SK-N-MC (cell line): ENCODE data around the gene CACNA2D1.
A peak's percentile ranks its signal among the peaks of the same experiment; 100 is the strongest.
"Not testable (repeated sequence)": the region's sequence is repeated elsewhere in the genome, so short reads cannot be mapped to it uniquely, and the experiment has no call there.

Experiments used
- DNase-seq: peaks from one replicate; pipeline ENCODE4 v3.0.0-alpha.2; 2011; ENCODE audit warnings: low read depth, low spot score
- H3K27ac ChIP-seq: fragments of 200-600 bp; sonication (generic); 2 replicates; pipeline ENCODE4 v1.5.1; 2016; ENCODE audit warnings: mixed run types
- H3K36me3 ChIP-seq: fragments of 200-600 bp; sonication (generic); 2 replicates; pipeline ENCODE4 v1.6.1; 2017; ENCODE audit warnings: antibody characterized with exemption, low read length, mixed read lengths; ENCODE audit not compliant: insufficient read depth
- H3K4me3 ChIP-seq: fragments of 200-600 bp; sonication (generic); 2 replicates; pipeline ENCODE4 v1.5.1; 2016
- H3K9ac ChIP-seq: fragments of 200-600 bp; sonication (generic); 2 replicates; pipeline ENCODE4 v1.8.0; 2017; ENCODE audit warnings: mixed run types, mixed read lengths; ENCODE audit not compliant: insufficient read length
- H3K9me3 ChIP-seq: fragments of 200-600 bp; sonication (generic); 2 replicates; pipeline ENCODE4 v1.6.1; 2017; ENCODE audit warnings: low read depth, mild to moderate bottlenecking, antibody characterized with exemption, low read length, moderate library complexity, mixed read lengths
- EZH2 ChIP-seq: fragments of 200-600 bp; sonication (generic); IDR thresholded peaks from one replicate; pipeline ENCODE4 v1.6.1; 2017; ENCODE audit warnings: antibody characterized with exemption
- FOXP2 ChIP-seq: optimal IDR thresholded peaks from 2 replicates; pipeline ENCODE3; 2011; ENCODE audit warnings: mild to moderate bottlenecking, moderate library complexity; ENCODE audit not compliant: insufficient read depth; ENCODE audit errors: extremely low read length, control extremely low read depth
- POLR2AphosphoS5 ChIP-seq: IDR thresholded peaks from 2 replicates; pipeline ENCODE4 v1.6.1; 2012; ENCODE audit warnings: mild to moderate bottlenecking, low read depth, low read length, borderline replicate concordance

CACNA2D1 gene

GRCh38 chr7:82393076-82393839, 50.3 kb downstream of the CACNA2D1 start:
- Histone ChIP-seq H3K4me3 (peak overlapping the region; percentile 45), H3K27ac (peak overlapping the region; percentile 96), H3K9me3 (no peaks in the 10 kb centered on the region), H3K9ac (peak overlapping the region; percentile 58), H3K36me3 (no peaks in the 10 kb centered on the region)
- DNase-seq = peak; percentile 86
- TF ChIP-seq EZH2 (no peak), POLR2AphosphoS5 (peak; percentile 44; the same call in 1 of the 2 replicates)

DNA sequence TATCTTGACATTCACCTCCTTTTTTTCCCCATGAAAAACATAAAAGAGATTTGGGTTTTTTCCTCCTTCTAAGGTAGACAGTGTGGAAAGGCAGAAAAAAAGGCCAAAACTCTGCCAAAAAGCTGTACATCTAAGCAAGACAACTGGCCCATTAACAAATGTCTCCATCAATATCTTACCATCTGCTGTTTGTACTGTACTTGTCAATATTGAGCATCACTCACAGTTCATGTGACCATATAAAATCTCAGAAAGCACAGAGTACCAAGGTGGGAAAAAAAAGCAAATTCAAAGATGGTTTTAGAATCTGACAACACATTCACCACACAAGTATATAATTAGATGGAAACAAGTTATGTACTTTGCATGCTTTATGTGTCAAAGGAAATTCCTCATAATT, 52.6 kb downstream of the CACNA2D1 start:
- H3K27ac ChIP-seq = peak overlapping the region; percentile 97
- no peaks in the 10 kb centered on the region for H3K9me3 ChIP-seq
- no peaks in the 10 kb centered on the region for H3K36me3 ChIP-seq
- no peak overlapping the region for H3K9ac ChIP-seq
- no peak for DNase-seq
- 0 out of 2 replicates have a peak overlapping the region, but pooled peaks have one; percentile 23 for H3K4me3 ChIP-seq
- no peak for TF ChIP-seq FOXP2

DNA sequence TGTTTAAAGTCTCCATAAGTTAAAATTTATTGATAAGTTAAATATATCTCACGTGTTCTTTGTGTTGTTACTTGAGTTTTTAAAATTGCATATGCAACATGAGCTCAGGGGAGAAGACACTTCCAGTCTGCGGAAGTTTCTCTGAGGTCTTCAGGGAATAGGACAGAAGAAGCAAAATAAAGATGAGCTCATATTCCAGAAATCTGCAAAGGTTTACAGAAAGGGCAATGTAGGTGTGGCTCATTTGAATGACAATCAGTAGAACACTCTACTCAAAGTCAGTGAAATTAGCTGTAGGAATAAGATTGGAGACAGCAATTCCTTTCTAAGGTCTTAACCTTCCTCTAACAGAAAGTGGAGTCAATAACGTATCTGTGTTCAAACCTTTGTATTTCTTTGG, 53.7 kb downstream of the CACNA2D1 start:
- no peak for TF ChIP-seq POLR2AphosphoS5
- no peak for TF ChIP-seq EZH2
- no peak for TF ChIP-seq FOXP2
- no peak overlapping the region for H3K9ac ChIP-seq
- peak overlapping the region; percentile 97 for H3K27ac ChIP-seq

DNA sequence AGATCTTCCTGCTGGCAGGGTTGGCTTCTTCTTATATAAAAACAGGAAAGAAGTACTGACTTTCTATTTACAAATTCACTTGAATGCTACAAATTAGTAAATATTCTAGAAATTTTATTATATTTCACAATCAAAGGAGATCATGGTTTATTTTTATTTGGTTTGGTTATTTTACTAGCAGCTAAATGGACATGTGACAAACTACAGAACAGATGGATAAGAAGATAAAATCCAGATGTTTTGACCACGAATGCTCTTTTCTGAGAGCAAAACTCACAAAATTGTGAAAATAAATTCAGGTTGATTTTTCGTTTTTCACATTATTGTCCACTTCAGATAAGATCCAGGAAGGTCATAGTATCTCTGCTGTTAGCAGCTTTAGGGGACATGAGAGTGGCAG, 55.4 kb downstream of the CACNA2D1 start:
- no peak for TF ChIP-seq POLR2AphosphoS5
- no peak for TF ChIP-seq FOXP2
- TF ChIP-seq EZH2 = no peak
- H3K9ac ChIP-seq = peak overlapping the region; percentile 11
- peak overlapping the region; percentile 83 for H3K27ac ChIP-seq
- H3K9me3 ChIP-seq = no peaks in the 10 kb centered on the region
- no peaks in the 10 kb centered on the region for H3K36me3 ChIP-seq
- 0 out of 2 replicates have a peak overlapping the region, but pooled peaks have one; percentile 23 for H3K4me3 ChIP-seq
- no peak for DNase-seq

More for the DNA sequence above, 53.7 kb downstream of the CACNA2D1 start:
- H3K9me3 ChIP-seq = no peaks in the 10 kb centered on the region
- H3K4me3 ChIP-seq = no peak overlapping the region
- no peaks in the 10 kb centered on the region for H3K36me3 ChIP-seq
- no peak for DNase-seq

- not testable (repeated sequence) for H3K36me3 ChIP-seq, H3K9ac ChIP-seq, H3K4me3 ChIP-seq, H3K9me3 ChIP-seq, DNase-seq
- H3K27ac ChIP-seq = peak overlapping the region; percentile 83; the same call in 1 of the 2 replicates
These were observed 57.0 kb downstream of the CACNA2D1 start for GRCh38 chr7:82386571-82386970.

DNA sequence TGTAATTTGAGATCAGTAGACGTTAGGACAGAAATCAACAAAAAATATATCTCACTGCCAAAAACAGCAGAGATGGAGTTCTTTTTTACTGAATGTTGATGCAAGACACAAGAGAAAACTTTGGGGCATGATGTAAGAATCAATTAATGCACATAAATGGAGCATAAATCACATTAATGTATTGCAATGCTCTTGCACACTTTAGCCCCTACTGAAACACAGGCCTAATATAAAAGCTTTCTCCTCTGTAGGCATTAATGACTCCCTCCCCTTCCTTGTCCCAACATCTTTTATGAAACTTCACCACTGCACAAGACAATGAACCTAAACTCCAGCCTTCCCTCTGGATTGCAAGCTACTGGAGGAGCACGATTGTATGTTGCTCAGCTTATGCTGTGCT, 58.8 kb downstream of the CACNA2D1 start:
- no peak for DNase-seq
- peak overlapping the region; percentile 97 for H3K27ac ChIP-seq
- H3K9ac ChIP-seq = peak overlapping the region; percentile 83
- H3K36me3 ChIP-seq = no peaks in the 10 kb centered on the region
- peak overlapping the region; percentile 42 for H3K4me3 ChIP-seq
- TF ChIP-seq EZH2 (no peak), POLR2AphosphoS5 (no peak; the same call in 1 of the 2 replicates), FOXP2 (no peak)
- no peaks in the 10 kb centered on the region for H3K9me3 ChIP-seq

DNA sequence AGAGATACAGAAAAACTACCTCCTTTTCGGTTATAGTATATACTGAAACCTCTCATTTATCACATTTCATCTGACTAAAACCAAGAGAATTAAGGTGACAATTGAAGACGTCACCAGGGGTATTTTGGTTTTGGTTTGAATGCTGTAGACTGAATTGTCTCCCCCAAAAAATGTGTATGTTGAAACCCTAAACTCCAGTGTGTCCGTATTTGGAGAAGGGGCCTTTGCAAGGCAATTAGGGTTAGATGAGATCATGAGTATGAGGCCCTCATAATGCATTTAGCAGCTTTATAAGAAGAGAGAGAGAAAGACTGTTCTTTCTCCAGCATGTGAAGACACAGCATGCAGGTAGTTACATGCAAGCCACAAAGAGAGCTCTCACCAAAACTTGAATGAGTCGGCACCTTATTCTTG, 59.5 kb downstream of the CACNA2D1 start:
- no peaks in the 10 kb centered on the region for H3K9me3 ChIP-seq
- DNase-seq = no peak
- peak overlapping the region; percentile 42 for H3K4me3 ChIP-seq
- TF ChIP-seq FOXP2 (no peak), POLR2AphosphoS5 (no peak), EZH2 (no peak)
- peak overlapping the region; percentile 83 for H3K9ac ChIP-seq
- peak overlapping the region; percentile 97 for H3K27ac ChIP-seq
- H3K36me3 ChIP-seq = no peaks in the 10 kb centered on the region

DNA sequence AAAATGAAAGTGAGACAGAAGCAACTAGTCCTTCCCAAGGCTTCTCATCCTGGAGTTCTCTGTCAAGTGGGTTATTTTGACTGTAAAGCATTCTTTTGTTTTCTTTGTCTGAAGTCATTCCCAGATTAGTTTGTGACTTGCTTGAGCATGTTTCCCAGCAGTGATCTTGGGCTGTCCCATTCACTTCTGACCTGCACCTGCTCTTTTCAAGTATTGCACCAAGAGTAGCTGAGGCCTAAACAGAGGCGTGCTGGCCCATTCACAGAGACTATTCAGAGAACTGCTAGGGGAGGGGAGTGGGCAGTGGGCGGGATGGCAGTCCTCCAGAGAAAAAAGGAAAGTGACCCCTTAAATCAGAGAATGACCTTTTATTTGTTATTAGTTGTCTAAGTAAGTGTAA, 61.3 kb downstream of the CACNA2D1 start:
- H3K9me3 ChIP-seq = no peaks in the 10 kb centered on the region
- H3K4me3 ChIP-seq = no peak overlapping the region
- TF ChIP-seq EZH2 = no peak
- no peak for TF ChIP-seq POLR2AphosphoS5
- no peak for TF ChIP-seq FOXP2
- H3K27ac ChIP-seq = peak overlapping the region; percentile 67; the same call in 1 of the 2 replicates
- no peaks in the 10 kb centered on the region for H3K36me3 ChIP-seq
- no peak overlapping the region for H3K9ac ChIP-seq
- DNase-seq = no peak

DNA sequence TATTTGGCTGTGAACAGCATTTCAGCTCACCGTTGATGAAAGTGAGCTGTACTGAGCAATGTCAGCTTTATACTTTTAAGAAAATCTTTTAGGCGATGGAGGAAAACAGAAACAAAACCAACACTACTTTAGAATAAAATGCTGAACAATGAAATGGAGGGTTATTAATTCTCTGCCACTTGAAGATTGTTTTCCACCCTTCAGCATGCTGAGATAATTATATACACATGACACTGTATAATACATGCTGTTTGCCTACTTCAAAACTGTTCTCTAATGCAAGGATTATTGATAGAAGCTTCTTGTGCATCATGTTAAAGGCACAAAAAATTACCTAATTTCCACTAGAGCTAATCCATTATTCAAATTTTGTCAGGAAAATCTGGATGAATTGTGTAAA, 66.8 kb downstream of the CACNA2D1 start:
- TF ChIP-seq POLR2AphosphoS5 = no peak; the same call in 1 of the 2 replicates
- no peak for TF ChIP-seq EZH2
- TF ChIP-seq FOXP2 = no peak
- no peak for DNase-seq

DNA sequence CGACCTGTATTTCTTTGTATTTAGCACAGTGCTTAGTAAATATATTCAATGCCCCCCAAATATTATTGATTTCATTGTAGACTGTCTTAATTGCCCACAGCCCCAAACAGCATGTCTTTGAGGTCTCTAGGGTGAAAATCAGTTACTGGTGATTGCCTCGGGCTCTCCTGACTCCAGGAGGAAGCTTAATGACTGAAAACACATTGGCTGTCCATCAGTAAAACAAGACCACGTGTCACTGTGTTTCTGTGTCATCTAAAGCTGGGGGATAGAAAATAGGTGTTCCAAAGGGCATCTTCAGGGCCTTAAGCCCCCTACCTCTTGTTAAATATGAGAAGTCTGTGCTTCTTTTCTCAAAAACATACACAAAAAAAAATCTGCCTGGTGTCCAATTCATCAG, 67.9 kb downstream of the CACNA2D1 start:
- H3K9ac ChIP-seq = no peak overlapping the region
- H3K4me3 ChIP-seq = peak overlapping the region; percentile 64; the same call in 1 of the 2 replicates
- H3K9me3 ChIP-seq = no peaks in the 10 kb centered on the region
- TF ChIP-seq FOXP2 (no peak), POLR2AphosphoS5 (no peak), EZH2 (no peak)
- peak overlapping the region; percentile 85 for H3K27ac ChIP-seq
- no peaks in the 10 kb centered on the region for H3K36me3 ChIP-seq
- DNase-seq = no peak

More for the DNA sequence above, 66.8 kb downstream of the CACNA2D1 start:
- peak overlapping the region; percentile 46 for H3K9ac ChIP-seq
- H3K36me3 ChIP-seq = no peaks in the 10 kb centered on the region
- no peaks in the 10 kb centered on the region for H3K9me3 ChIP-seq
- peak overlapping the region; percentile 64 for H3K4me3 ChIP-seq
- H3K27ac ChIP-seq = peak overlapping the region; percentile 85
